ENCODE measurements around the gene OXER1. TPM values are rescaled to one million over a fixed set of nuclear protein-coding genes. Genes with fewer than 3 reads are reported as not detected.

The OXER1 gene
- total RNA-seq, 2 experiments from 2014 or later, result not detected

DNA sequence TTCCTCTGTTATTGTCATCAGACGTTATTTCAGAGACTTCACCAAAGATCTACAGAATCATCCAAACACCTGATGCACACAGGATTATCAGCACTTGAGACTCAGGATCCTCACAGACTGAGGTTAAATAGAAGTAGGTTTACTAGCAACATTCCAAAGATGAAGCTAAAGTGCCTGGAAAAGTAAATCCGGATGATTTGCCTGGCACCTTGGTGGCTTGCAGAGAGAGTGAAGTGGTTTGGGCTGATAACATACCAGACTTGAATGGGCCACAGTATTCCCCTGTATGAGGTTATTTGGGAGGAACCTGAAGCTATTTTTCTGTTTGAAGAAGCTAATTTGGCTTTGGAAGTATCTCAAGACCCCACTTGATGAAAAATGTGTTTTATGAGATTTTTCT, 51.0 kb downstream of the OXER1 start:
- POLR2A ChIA-PET, result no interaction called here
- peaks cover 2% of the 10 kb centered on the region for H3K9me3 Mint-ChIP-seq
- no peak overlapping the region for H3K4me3 Mint-ChIP-seq
- peaks cover 16% of the 10 kb centered on the region for H3K36me3 Mint-ChIP-seq
- no peak overlapping the region for H3K27ac Mint-ChIP-seq
- no peak for DNase-seq
- ATAC-seq (ENCODE audit: low read depth), result no peak
- H3K4me1 Mint-ChIP-seq, result no peaks in the 10 kb centered on the region
- H3K27me3 Mint-ChIP-seq, result no peaks in the 10 kb centered on the region

Other genes with a start within 250 kb of the OXER1 start
- gene MTA3, start 195.5 kb downstream of the OXER1 start, total RNA-seq, result 10 to 100 TPM; 35.6 to 36.2 TPM
- gene HAAO, start 28.4 kb upstream of the OXER1 start, total RNA-seq, result under 1 TPM in 1 of 2 experiments, not detected in 1; 0.28 TPM

Measured in activated naive CD8-positive, alpha-beta T cell treated with anti-CD3 and anti-CD28 coated beads, Interleukin-2, amount 10 ng/mL, durations not matched to agents 7 days and 5 days (primary cell).